HG03095 (cell line): ENCODE results near the gene RFXAP.

ENCODE experiments used
- ATAC-seq: cut with Tn5 transposase; IDR thresholded peaks from one replicate; pipeline ENCODE4 v1.9.1; 2021; ENCODE audit warnings: moderate library complexity; ENCODE audit not compliant: unreplicated experiment

Gene RFXAP

GRCh38 chr13:36815062-36815461 lies 4.0 kb upstream of the RFXAP start:
- ATAC-seq: no peak

- no peak for ATAC-seq
Measured at GRCh38 chr13:36817996-36818803, 822 bp upstream of the RFXAP start.

- peak; percentile 18 for ATAC-seq
Measured at GRCh38 chr13:36819739-36820090, 693 bp downstream of the RFXAP start.

- peak; percentile 49 for ATAC-seq
Measured at GRCh38 chr13:36820222-36820621, 1.2 kb downstream of the RFXAP start.

GRCh38 chr13:36822785-36823184 lies 3.8 kb downstream of the RFXAP start:
- no peak for ATAC-seq

- no peak for ATAC-seq
Measured at GRCh38 chr13:36829753-36830152, 10.7 kb downstream of the RFXAP start.

GRCh38 chr13:36831291-36831690 lies 12.3 kb downstream of the RFXAP start:
- no peak for ATAC-seq

GRCh38 chr13:36834299-36834698 lies 15.3 kb downstream of the RFXAP start:
- no peak for ATAC-seq

GRCh38 chr13:36837354-36838092 lies 18.5 kb downstream of the RFXAP start:
- no peak for ATAC-seq

- ATAC-seq: no peak
Measured at GRCh38 chr13:36839281-36839680, 20.3 kb downstream of the RFXAP start.

- no peak for ATAC-seq
Measured at GRCh38 chr13:36839981-36840380, 21.0 kb downstream of the RFXAP start.

- ATAC-seq: no peak
Measured at GRCh38 chr13:36840718-36841250, 21.8 kb downstream of the RFXAP start.

GRCh38 chr13:36841391-36841790 lies 22.4 kb downstream of the RFXAP start:
- ATAC-seq: no peak

- ATAC-seq: no peak
Measured at GRCh38 chr13:36847606-36848005, 28.6 kb downstream of the RFXAP start.

- ATAC-seq: no peak
Measured at GRCh38 chr13:36848199-36848982, 29.4 kb downstream of the RFXAP start.

- no peak for ATAC-seq
Measured at GRCh38 chr13:36850790-36851438, 31.9 kb downstream of the RFXAP start.

GRCh38 chr13:36857253-36857652 lies 38.2 kb downstream of the RFXAP start:
- ATAC-seq: no peak

- ATAC-seq: peak; percentile 62
Measured at GRCh38 chr13:36858290-36858689, 39.3 kb downstream of the RFXAP start.

GRCh38 chr13:36859259-36859658 lies 40.2 kb downstream of the RFXAP start:
- ATAC-seq: no peak

GRCh38 chr13:36862002-36862685 lies 43.1 kb downstream of the RFXAP start:
- ATAC-seq: no peak
